Measurements from ENCODE around the gene CDSN.
"Not testable (repeated sequence)": the region's sequence is repeated elsewhere in the genome, so short reads cannot be mapped to it uniquely, and the experiment has no call there.

CDSN gene

DNA sequence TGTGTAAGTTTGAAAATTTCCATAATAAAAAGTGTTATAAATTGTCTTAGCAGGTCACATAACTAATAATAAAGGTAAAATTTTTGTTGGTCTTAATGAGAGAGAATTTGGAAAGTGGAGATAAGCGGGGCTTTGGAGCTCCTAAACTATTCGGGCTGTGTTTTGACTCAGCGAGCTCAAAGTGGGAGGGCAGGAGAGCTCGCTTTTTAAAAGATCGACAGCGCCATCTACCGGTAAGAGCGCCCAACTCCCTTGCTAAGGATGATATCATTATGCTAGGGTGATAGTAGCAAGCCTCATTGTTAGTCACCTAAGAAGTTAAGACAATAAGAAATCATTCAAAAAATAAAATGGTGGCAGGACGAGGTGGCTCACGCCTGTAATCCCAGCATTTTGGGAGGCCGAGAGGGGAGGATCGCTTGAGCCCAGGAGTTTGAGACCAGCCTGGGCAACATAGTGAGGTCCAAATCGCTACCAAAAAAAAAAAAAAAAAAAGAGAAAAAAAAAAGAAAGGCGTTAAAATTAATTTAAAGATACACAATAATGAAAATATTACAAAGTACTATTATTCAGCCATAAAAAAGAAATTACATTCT, 32.7 kb downstream of the CDSN start:
- DNase-seq (ENCODE audit: low read depth) = peak; percentile 92

- no peak for DNase-seq (ENCODE audit: low read depth)
Measured at GRCh38 chr6:31086788-31087440, 33.3 kb downstream of the CDSN start.

DNA sequence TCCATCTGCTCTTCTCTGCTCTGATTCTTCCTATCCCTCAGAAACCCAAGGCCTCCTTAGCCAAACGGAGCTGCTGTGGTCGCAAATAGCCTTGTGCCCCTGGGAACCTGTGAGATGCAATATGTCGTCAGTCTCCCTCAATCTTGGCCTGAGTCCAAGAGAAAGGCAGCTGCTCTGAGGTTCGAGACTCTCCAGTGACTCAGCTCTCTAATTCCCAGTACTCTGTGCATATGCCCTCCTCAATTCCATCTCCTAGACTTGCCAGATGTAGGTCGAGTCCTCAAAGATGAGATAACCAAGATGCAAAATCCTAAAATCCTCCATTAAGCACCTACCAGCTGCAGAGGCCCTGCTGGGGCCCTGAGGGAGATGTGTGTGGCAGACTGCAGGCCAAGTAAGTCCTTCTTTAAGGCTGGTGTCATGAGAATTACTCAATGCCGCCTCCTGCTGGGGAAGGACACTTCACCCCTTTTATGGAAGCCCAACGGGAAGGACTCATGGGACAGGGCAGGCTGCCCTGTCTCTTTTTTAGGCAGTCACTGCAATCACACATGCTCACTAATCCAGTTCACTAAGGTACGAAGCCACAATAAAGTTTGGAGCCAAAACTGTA, 36.4 kb downstream of the CDSN start:
- DNase-seq (ENCODE audit: low read depth) = no peak

DNA sequence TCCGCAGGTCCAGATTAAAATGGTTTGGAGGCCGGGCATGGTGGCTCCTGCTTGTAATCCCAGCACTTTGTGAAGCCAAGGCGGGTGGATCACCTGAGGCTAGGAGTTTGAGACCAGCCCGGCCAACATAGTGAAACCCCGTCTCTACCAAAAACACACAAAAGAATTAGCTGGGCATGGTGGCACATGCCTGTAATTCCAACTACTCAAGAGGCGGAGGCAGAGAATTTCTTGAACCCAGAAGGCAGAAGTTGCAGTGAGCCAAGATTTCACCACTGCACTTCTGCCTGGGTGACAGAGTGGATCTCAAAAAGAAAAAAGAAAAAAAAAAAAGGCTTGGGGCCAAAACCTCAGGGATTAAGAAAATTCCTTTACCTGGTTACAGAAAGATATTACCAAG, 38.4 kb downstream of the CDSN start:
- no peak for DNase-seq (ENCODE audit: low read depth)

DNA sequence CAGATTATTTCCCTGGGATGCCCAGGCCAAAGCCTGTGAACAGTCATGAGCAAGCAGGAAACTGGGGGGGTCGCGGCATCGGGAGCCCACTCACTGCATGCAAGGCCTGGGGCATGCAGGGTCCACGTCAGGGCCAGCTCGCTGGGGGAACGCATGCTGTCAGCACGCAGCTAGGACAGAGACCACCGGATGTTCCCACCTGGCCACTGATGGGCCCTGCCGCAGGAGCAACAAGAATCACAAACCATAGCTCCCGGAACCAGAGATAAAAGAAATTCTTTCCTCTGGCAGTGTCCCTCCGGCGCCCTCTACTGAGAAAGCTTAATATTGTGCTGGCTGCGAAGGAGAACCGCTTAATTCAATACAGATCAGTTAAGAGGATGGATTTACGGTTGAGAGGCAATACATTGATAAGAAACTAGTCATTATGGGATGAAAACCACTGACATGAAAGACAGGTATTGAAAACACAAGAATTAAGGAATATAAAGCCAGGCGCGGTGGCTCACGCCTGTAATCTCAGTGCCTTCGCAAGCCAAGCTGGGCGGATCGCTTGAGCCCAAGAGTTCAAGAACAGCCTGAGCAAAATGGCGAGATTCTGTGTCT, 40.5 kb downstream of the CDSN start:
- DNase-seq (ENCODE audit: low read depth) = peak; percentile 53

DNA sequence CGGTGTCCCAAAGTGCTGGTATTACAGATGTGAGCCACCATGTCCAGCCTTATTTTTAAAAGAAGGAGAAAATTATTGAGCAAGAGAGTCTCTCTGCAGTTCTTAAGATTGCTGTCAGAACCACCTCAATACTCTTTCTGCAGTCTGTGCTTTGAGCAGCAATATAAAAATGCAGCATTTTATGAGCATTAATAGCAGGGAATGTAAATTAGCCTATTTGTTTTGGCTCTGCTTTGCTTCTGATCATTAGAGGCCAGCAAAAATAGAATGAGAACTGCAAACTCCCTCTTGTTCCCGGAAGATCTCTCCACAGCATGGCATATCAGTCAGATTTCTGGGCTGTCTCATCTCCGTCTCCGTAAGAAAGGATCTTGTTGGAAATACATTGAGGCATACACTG, 43.6 kb downstream of the CDSN start:
- no peak for DNase-seq (ENCODE audit: low read depth)

DNA sequence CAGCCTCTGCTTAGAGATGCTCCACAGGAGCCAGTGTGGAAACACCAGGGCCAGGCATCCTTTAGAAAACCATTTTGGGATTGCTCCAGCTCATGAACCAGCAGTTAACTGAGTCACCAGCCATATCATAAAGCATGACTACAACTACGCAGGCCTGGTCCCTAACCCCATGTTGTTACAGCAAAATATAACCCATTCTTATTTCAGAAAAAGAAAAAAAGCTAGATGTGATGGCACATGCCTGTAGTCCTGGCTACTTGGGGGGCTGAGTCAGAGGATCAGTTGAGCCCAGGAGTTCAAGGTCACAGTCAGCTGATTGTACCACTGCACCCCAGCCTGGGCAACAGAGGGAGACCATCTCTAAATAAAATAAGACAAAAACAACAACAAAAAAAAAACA, 44.7 kb downstream of the CDSN start:
- DNase-seq (ENCODE audit: low read depth) = no peak

DNA sequence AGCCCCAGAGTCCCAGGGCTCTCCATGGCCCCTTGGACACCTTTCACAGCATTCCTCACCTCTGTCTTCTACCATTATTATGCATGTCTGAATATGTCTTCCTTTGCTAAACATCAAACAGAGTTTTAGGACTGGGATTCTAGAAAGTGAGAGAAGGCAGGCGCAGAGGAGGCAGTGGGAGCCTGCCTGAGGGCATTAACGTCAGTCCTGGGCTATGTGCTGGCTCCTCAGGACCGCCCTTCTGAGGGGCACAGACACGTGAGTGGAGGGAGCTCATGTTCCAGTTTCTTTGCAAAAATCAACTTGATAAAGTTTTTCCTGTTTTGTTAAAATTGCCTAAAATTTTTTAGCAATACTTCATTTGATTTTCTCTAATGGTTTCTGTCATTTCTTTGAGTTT, 45.8 kb downstream of the CDSN start:
- no peak for DNase-seq (ENCODE audit: low read depth)

DNA sequence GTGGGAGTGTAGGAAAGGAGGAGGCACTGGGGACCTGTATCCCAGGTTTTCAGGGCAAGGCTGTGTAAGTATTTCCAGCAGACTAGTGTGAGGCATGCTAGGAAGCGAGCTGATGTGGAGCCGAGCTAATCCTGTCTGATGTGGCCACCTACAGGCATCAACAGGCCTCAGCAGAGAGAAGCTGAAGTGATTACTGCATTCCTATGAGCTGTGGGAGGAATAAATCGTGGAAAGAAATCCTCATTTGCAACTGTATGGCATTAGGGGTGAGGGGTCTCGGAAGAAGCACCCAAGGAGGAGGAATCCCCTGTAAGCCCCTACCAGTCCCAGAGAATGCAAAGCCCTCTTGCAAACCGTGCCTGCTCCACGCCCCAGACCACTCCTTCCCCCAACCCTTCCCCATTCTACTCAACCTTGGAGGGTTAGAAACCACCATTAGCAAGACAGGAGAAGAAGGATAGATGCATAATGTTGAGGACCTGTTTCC, 49.5 kb downstream of the CDSN start:
- DNase-seq (ENCODE audit: low read depth) = no peak

GRCh38 chr6:31068669-31069340, 51.4 kb downstream of the CDSN start:
- DNase-seq (ENCODE audit: low read depth) = peak; percentile 46

DNA sequence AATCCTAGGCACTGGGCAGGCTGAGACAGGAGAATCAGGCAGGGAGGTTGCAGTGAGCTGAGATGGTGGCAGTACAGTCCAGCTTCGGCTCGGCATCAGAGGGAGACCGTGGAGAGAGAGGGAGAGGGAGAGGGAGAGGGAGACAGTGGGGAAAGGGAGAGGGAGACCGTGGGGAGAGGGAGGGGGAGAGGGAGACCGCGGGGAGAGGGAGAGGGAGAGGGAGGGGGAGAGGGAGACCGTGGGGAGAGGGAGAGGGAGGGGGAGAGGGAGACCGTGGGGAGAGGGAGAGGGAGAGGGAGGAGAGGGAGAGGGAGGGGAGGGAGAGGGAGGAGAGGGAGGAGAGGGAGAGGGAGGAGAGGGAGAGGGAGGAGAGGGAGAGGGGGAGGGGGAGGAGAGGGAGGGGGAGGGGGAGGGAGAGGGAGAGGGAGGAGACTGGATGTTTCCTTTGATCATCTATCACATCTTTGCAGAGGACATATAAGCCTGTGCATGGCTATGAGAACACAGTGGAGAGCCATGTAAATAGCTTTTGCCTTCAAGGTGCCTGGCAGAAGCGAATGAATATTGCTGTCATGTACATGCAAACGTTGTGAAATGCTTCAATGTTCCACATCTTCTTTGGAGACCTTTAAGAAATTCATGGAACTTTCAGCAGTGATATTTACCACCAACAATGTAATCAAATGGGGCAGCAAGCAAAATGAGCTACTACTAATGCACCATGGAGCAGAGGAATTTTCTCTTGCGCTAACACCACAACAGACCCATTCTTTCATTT, 52.2 kb downstream of the CDSN start:
- DNase-seq (ENCODE audit: low read depth) = not testable (repeated sequence)

GRCh38 chr6:31067028-31067427, 53.2 kb downstream of the CDSN start:
- not testable (repeated sequence) for DNase-seq (ENCODE audit: low read depth)

- DNase-seq (ENCODE audit: low read depth) = no peak
Measured at GRCh38 chr6:31065556-31065955, 54.7 kb downstream of the CDSN start.

Measured in stimulated activated CD8-positive, alpha-beta memory T cell treated with anti-CD3 and anti-CD28 coated beads, Interleukin-15, amount 100 ng/mL, for 1 hour (primary cell).